ENCODE data around the gene ACACA.
A peak's percentile ranks its signal among the peaks of the same experiment; 100 is the strongest.

ACACA gene

DNA sequence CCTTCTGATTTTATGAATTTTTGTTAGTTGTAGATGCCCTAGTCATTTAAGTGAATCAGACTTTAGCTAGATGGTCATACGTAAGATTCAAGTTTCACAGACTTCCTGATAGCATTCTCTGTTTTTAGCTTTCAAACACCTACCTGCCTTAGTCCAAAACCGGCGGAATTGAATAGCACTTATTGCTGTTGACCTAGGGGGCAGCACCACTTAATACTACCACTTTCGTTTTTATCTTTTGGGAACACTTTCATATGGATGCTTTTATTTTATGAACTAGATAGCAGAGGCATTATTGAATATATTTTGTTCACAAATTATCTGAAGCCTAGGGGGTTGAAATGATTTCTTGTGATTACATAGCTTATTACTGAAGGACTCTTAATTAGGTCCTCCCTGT, 31.5 kb upstream of the ACACA start:
- TF ChIP-seq CTCF (conservative IDR thresholded peaks at IDR 0.05; ENCODE audit: low read depth), result 0 out of 2 replicates have a peak, but pooled peaks have one; percentile 17
- CTCF ChIA-PET, result interaction anchor here (0.7 kb wide), 2 partner anchors 42 to 131 kb away, joined by 3 to 4 read pairs; no protein-coding TSS in a partner anchor
- H3K27ac ChIP-seq, result no peak overlapping the region
- DNase-seq (ENCODE audit: low spot score), result no peak
- POLR2A ChIA-PET (ENCODE audit: low non-redundant PET), result no interaction called here

DNA sequence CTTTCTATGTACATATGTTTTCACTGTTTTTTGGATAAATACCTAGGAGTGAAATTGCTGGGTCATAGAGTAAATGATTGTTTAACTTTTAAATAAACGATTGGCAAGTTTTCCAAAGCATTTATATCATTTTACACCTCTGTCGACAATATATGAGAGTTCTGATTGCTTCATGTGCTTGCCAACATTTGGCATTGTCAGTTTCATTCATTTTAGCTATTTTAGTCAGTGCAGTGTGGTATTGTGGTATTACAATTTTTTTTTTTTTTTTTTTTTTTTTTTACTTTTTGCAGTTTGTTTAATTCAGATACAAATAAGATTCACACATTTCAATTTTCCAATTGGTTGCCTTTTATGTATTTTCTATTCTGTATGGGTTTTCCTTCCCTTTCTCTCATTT, 26.0 kb upstream of the ACACA start:
- no peak overlapping the region for H3K27ac ChIP-seq
- TF ChIP-seq CTCF (conservative IDR thresholded peaks at IDR 0.05; ENCODE audit: low read depth), result no peak
- CTCF ChIA-PET, result no interaction called here
- POLR2A ChIA-PET (ENCODE audit: low non-redundant PET), result no interaction called here
- no peak for DNase-seq (ENCODE audit: low spot score)

- no peak for TF ChIP-seq CTCF (conservative IDR thresholded peaks at IDR 0.05; ENCODE audit: low read depth)
- ChIA-PET POLR2A (ENCODE audit: low non-redundant PET) (no interaction called here), CTCF (interaction anchor here (0.9 kb wide), 1 partner anchor 827 kb away, joined by 3 read pairs; no protein-coding TSS in a partner anchor)
- H3K27ac ChIP-seq, result no peak overlapping the region
- peak; percentile 48 for DNase-seq (ENCODE audit: low spot score)
Observed at GRCh38 chr17:37430051-37430627, 23.5 kb upstream of the ACACA start.

- peak overlapping the region; percentile 81 for H3K27ac ChIP-seq
- DNase-seq (ENCODE audit: low spot score), result no peak
- TF ChIP-seq CTCF (conservative IDR thresholded peaks at IDR 0.05; ENCODE audit: low read depth), result no peak
- ChIA-PET POLR2A (ENCODE audit: low non-redundant PET) (no interaction called here), CTCF (no interaction called here)
Observed at GRCh38 chr17:37429453-37429852, 22.8 kb upstream of the ACACA start.

DNA sequence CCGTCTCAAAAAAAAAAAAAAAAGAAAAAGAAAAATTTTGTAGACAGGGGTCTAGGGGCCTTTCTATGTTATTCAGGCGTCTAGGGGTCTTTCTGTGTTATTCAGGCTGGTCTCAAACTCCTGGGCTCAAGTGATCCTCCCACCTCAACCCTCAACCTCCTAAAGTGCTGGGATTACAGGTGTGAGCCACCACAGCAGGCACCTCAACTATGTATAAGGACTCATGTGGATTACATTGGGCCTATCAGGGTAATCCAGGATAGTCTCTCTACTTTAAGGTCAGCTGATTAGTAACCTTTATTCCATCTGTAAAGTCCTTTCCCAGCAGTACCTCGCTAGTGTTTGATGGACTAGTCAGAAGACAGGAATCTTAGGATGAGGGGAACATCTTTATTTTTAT, 22.4 kb upstream of the ACACA start:
- DNase-seq (ENCODE audit: low spot score), result no peak
- no peak for TF ChIP-seq CTCF (conservative IDR thresholded peaks at IDR 0.05; ENCODE audit: low read depth)
- ChIA-PET CTCF (interaction anchor here (0.7 to 1.0 kb wide), 2 partner anchors 13 to 42 kb away, joined by 3 to 4 read pairs; no protein-coding TSS in a partner anchor), POLR2A (ENCODE audit: low non-redundant PET) (no interaction called here)
- peak overlapping the region; percentile 81 for H3K27ac ChIP-seq

DNA sequence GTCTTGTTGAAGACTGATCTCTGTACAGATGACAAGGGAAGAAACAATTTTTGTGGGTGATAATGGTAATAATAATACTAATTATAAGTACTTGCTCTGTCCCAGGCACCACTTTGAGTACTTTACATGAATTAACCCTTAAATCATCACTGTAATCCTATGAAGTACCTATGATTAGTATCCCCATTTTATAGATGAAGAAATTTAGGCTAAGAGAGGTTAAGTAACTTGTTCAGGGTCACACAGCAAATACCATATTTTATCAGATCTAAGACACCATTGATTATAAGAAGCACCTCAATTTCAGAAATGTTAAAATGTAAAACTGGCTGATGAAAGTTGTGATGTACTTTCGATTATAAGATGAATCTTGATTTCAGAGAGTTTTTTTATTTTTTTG, 18.6 kb upstream of the ACACA start:
- POLR2A ChIA-PET (ENCODE audit: low non-redundant PET), result no interaction called here
- no peak overlapping the region for H3K27ac ChIP-seq
- CTCF ChIA-PET, result no interaction called here
- no peak for DNase-seq (ENCODE audit: low spot score)
- TF ChIP-seq CTCF (conservative IDR thresholded peaks at IDR 0.05; ENCODE audit: low read depth), result no peak
